HEK293T (cell line): ENCODE data around the gene RARG.

ENCODE experiments used
- CTCF ChIA-PET: fragments of 350-600 bp; formaldehyde crosslinking; extraction: SDS; loops from one replicate; lab custom pipeline; 2021; ENCODE audit warnings: antibody characterized with exemption, inconsistent platforms; lab: Yijun Ruan, JAX
- POLR2A ChIA-PET: fragments of 350-600 bp; formaldehyde crosslinking; extraction: SDS; loops from one replicate; lab custom pipeline; 2020; ENCODE audit warnings: antibody characterized with exemption, inconsistent platforms; lab: Yijun Ruan, JAX
- DNase-seq: peaks from one replicate; pipeline ENCODE4 v3.0.0; 2012; ENCODE audit warnings: mixed read lengths; ENCODE audit errors: extremely low spot score
- ARNT ChIP-seq: fragments of 450-650 bp; IDR thresholded peaks from 2 replicates; pipeline ENCODE4 v1.6.1; 2017; ENCODE audit warnings: mild to moderate bottlenecking
- BHLHE40 ChIP-seq: fragments of 450-650 bp; IDR thresholded peaks from 2 replicates; pipeline ENCODE4 v1.6.1; 2016; ENCODE audit warnings: mild to moderate bottlenecking, moderate library complexity, borderline replicate concordance
- CTBP1 ChIP-seq: fragments of 450-650 bp; IDR thresholded peaks from 2 replicates; pipeline ENCODE4 v1.6.1; 2016; ENCODE audit warnings: borderline replicate concordance
- ELF4 ChIP-seq: fragments of 450-650 bp; IDR thresholded peaks from 2 replicates; pipeline ENCODE4 v1.6.1; 2017; ENCODE audit warnings: antibody characterized with exemption
- FOXA1 ChIP-seq: fragments of 450-650 bp; IDR thresholded peaks from 2 replicates; pipeline ENCODE4 v1.6.1; 2016; ENCODE audit warnings: mild to moderate bottlenecking
- FOXK2 ChIP-seq: fragments of 450-650 bp; IDR thresholded peaks from 2 replicates; pipeline ENCODE4 v1.6.1; 2016; ENCODE audit warnings: mild to moderate bottlenecking
- FOXM1 ChIP-seq: fragments of 450-650 bp; IDR thresholded peaks from 2 replicates; pipeline ENCODE4 v1.6.1; 2017; ENCODE audit warnings: mild to moderate bottlenecking, borderline replicate concordance
- HDGF ChIP-seq: fragments of 450-650 bp; IDR thresholded peaks from 2 replicates; pipeline ENCODE4 v1.6.1; 2017; ENCODE audit warnings: antibody characterized with exemption, borderline replicate concordance
- L3MBTL2 ChIP-seq: fragments of 450-650 bp; conservative IDR thresholded peaks from 2 replicates; pipeline ENCODE4 v1.6.1; 2016; ENCODE audit warnings: mild to moderate bottlenecking
- LEF1 ChIP-seq: fragments of 450-650 bp; IDR thresholded peaks from 2 replicates; pipeline ENCODE4 v1.6.1; 2017; ENCODE audit warnings: mild to moderate bottlenecking, borderline replicate concordance
- NFRKB ChIP-seq: fragments of 450-650 bp; IDR thresholded peaks from 2 replicates; pipeline ENCODE4 v1.6.1; 2016; ENCODE audit warnings: mild to moderate bottlenecking, moderate library complexity
- PKNOX1 ChIP-seq: fragments of 450-650 bp; IDR thresholded peaks from 2 replicates; pipeline ENCODE4 v1.6.1; 2016
- SP1 ChIP-seq: fragments of 450-650 bp; IDR thresholded peaks from 2 replicates; pipeline ENCODE4 v1.6.1; 2017
- SUZ12 ChIP-seq: fragments of 450-650 bp; IDR thresholded peaks from 2 replicates; pipeline ENCODE4 v1.6.1; 2016; ENCODE audit warnings: mild to moderate bottlenecking
- TARDBP ChIP-seq: fragments of 450-650 bp; IDR thresholded peaks from 2 replicates; pipeline ENCODE4 v1.6.1; 2016
- ZNF384 ChIP-seq: fragments of 450-650 bp; IDR thresholded peaks from 2 replicates; pipeline ENCODE4 v1.6.1; 2016

Gene RARG

GRCh38 chr12:53276511-53276910 is 44.5 kb upstream of the RARG start:
- ChIA-PET CTCF (no interaction called here), POLR2A (interaction anchor here (3.2 kb wide), 1 partner anchor 19 kb away, joined by 15 read pairs; the partner anchor contains the start of gene PFDN5)
- TF ChIP-seq FOXA1 (no peak), SP1 (no peak), NFRKB (no peak), FOXM1 (no peak), SUZ12 (no peak), HDGF (no peak), CTBP1 (no peak), ELF4 (no peak), FOXK2 (no peak), BHLHE40 (no peak), PKNOX1 (no peak), ARNT (no peak), L3MBTL2 (no peak), LEF1 (no peak), ZNF384 (no peak), TARDBP (no peak)
- DNase-seq = no peak

- no peak for DNase-seq
- no peak for TF ChIP-seq SP1
- no peak for TF ChIP-seq FOXK2
- no peak for TF ChIP-seq TARDBP
- TF ChIP-seq FOXM1 = no peak
- TF ChIP-seq NFRKB = no peak
- no peak for TF ChIP-seq PKNOX1
- no peak for TF ChIP-seq HDGF
- TF ChIP-seq ARNT = no peak
- no peak for TF ChIP-seq SUZ12
- no peak for TF ChIP-seq L3MBTL2
- no peak for TF ChIP-seq CTBP1
- no peak for TF ChIP-seq FOXA1
- TF ChIP-seq ELF4 = no peak
- TF ChIP-seq BHLHE40 = no peak
- CTCF ChIA-PET = no interaction called here
- POLR2A ChIA-PET = no interaction called here
Observed at GRCh38 chr12:53274445-53274844, 42.4 kb upstream of the RARG start.

GRCh38 chr12:53268630-53269562 is 36.9 kb upstream of the RARG start:
- TF ChIP-seq SUZ12 = no peak
- TF ChIP-seq ZNF384 = no peak
- DNase-seq = no peak
- ChIA-PET POLR2A (interaction anchor here (0.8 to 3.4 kb wide), 18 partner anchors 10 to 190 kb away, joined by 3 to 20 read pairs (median 6); partner anchors contain the start of genes AAAS, CSAD, MYG1 and PFDN5), CTCF (interaction anchor here (1.2 to 6.1 kb wide), 3 partner anchors 10 to 55 kb away, joined by 3 to 70 read pairs (median 5); partner anchors contain the start of gene AAAS)

GRCh38 chr12:53267999-53268629 is 36.1 kb upstream of the RARG start, which contains the start of gene ESPL1:
Gene ESPL1, plus strand, starts transcription at chr12:53268299. Its CDS starts 468 bp downstream, at chr12:53268767.
- CTCF ChIA-PET = interaction anchor here (0.6 to 6.1 kb wide), 16 partner anchors 9 to 128 kb away, joined by 3 to 70 read pairs (median 4); partner anchors contain the start of genes AAAS and PFDN5
- TF ChIP-seq FOXK2 (no peak), SP1 (no peak), ZNF384 (no peak), SUZ12 (no peak), FOXA1 (no peak), CTBP1 (no peak), FOXM1 (peak; percentile 70; the same call in 1 of the 2 replicates), TARDBP (no peak), BHLHE40 (no peak), PKNOX1 (peak; percentile 97), LEF1 (no peak), ARNT (no peak), L3MBTL2 (peak; percentile 69), ELF4 (0 out of 2 replicates have a peak, but pooled peaks have one; percentile 19), HDGF (no peak)
- DNase-seq = peak; percentile 88
- POLR2A ChIA-PET = interaction anchor here (0.6 to 3.4 kb wide), 20 partner anchors 10 to 233 kb away, joined by 3 to 20 read pairs (median 6); partner anchors contain the start of genes AAAS, CSAD, MYG1 and PFDN5

GRCh38 chr12:53267306-53267998 is 35.4 kb upstream of the RARG start:
- CTCF ChIA-PET = interaction anchor here (0.6 to 6.1 kb wide), 17 partner anchors 9 to 220 kb away, joined by 3 to 70 read pairs (median 3); partner anchors contain the start of genes AAAS and PFDN5
- TF ChIP-seq SUZ12 (no peak), FOXK2 (no peak), TARDBP (no peak)
- POLR2A ChIA-PET = interaction anchor here (0.6 to 3.4 kb wide), 18 partner anchors 11 to 234 kb away, joined by 3 to 20 read pairs (median 6); partner anchors contain the start of genes AAAS, CSAD, PFDN5 and SPRYD3
- no peak for DNase-seq
